GM19438 (cell line): ENCODE measurements around the gene GYS1.
"Not testable (repeated sequence)": the region's sequence is repeated elsewhere in the genome, so short reads cannot be mapped to it uniquely, and the experiment has no call there.

Experiments
- ATAC-seq: cut with Tn5 transposase; IDR thresholded peaks from one replicate; pipeline ENCODE4 v1.9.1; 2021; ENCODE audit warnings: low read depth; ENCODE audit not compliant: unreplicated experiment

Gene GYS1

GRCh38 chr19:48947258-48947542 is 45.9 kb downstream of the GYS1 start:
- no peak for ATAC-seq

GRCh38 chr19:48946463-48947257 is 46.4 kb downstream of the GYS1 start:
- no peak for ATAC-seq

- ATAC-seq = no peak
These were observed 47.3 kb downstream of the GYS1 start for GRCh38 chr19:48945817-48946216.

GRCh38 chr19:48945415-48945814 is 47.7 kb downstream of the GYS1 start:
- no peak for ATAC-seq

GRCh38 chr19:48943081-48943480 is 50.0 kb downstream of the GYS1 start:
- no peak for ATAC-seq

GRCh38 chr19:48940902-48941301 is 52.2 kb downstream of the GYS1 start:
- ATAC-seq = no peak

GRCh38 chr19:48938256-48938655 is 54.9 kb downstream of the GYS1 start:
- no peak for ATAC-seq

GRCh38 chr19:48935864-48936263 is 57.2 kb downstream of the GYS1 start:
- ATAC-seq = no peak

- ATAC-seq = no peak
These were observed 58.3 kb downstream of the GYS1 start for GRCh38 chr19:48934837-48935236.

- no peak for ATAC-seq
These were observed 59.7 kb downstream of the GYS1 start, which contains the start of gene DHDH for GRCh38 chr19:48933382-48933932. TSS of gene DHDH (plus strand) at chr19:48933699. CDS start at chr19:48933722, 23 bp downstream.

GRCh38 chr19:48928164-48929025 is 64.7 kb downstream of the GYS1 start:
- no peak for ATAC-seq

- ATAC-seq = not testable (repeated sequence)
These were observed 65.4 kb downstream of the GYS1 start for GRCh38 chr19:48927692-48928091.

- no peak for ATAC-seq
These were observed 66.2 kb downstream of the GYS1 start for GRCh38 chr19:48926909-48927308.

GRCh38 chr19:48925890-48926289 is 67.2 kb downstream of the GYS1 start:
- not testable (repeated sequence) for ATAC-seq

- ATAC-seq = no peak
These were observed 67.8 kb downstream of the GYS1 start for GRCh38 chr19:48925240-48925843.

GRCh38 chr19:48922548-48923490 is 70.3 kb downstream of the GYS1 start:
- no peak for ATAC-seq

- no peak for ATAC-seq
These were observed 71.2 kb downstream of the GYS1 start for GRCh38 chr19:48921721-48922500.

- ATAC-seq = no peak
These were observed 72.2 kb downstream of the GYS1 start for GRCh38 chr19:48920949-48921348.

- not testable (repeated sequence) for ATAC-seq
These were observed 73.8 kb downstream of the GYS1 start for GRCh38 chr19:48919271-48919670.
